Right lobe of liver (tissue), 6 donors: ENCODE data around the gene CLRN2. TPM values are rescaled to one million over a fixed set of nuclear protein-coding genes. Genes with fewer than 3 reads are reported as not detected.

ENCODE experiments used
- ATAC-seq, 4 donors: fragments of 200-7000 bp; cut with Tn5 transposase; one replicate each; pipeline ENCODE4 v1.9.1; 2020; ENCODE audit warnings: mild to moderate bottlenecking in 4 of 4, moderate library complexity in 4 of 4
- DNase-seq, 3 donors: peaks; one replicate each; pipeline ENCODE4 v3.0.0-alpha.2; 2020
- H3K27ac ChIP-seq, 3 donors: fragments of 200-600 bp; one replicate each; pipeline ENCODE4 v1.8.0; 2022
- H3K27me3 ChIP-seq, 2 donors: fragments of 200-600 bp; one replicate each; pipeline ENCODE4 v1.8.0; 2022
- H3K36me3 ChIP-seq, 4 donors: fragments of 200-600 bp; sonication (generic) in 1 of 4; one replicate each; pipeline versions ENCODE4 v1.5.1 to v1.8.0; 2017 to 2022; ENCODE audit warnings: control low read depth in 1 of 4
- H3K4me1 ChIP-seq, 4 donors: fragments of 200-600 bp; sonication (generic) in 1 of 4; one replicate each; pipeline versions ENCODE4 v1.5.1 to v1.8.0; 2017 to 2022; ENCODE audit warnings: control low read depth in 1 of 4
- H3K4me3 ChIP-seq, 3 donors: fragments of 200-600 bp; one replicate each; pipeline ENCODE4 v1.8.0; 2022
- H3K9me3 ChIP-seq, 4 donors: fragments of 200-600 bp; sonication (generic) in 1 of 4; one replicate each; pipeline versions ENCODE4 v1.5.1 to v1.8.0; 2017 to 2022; ENCODE audit warnings: control low read depth in 1 of 4
- POLR2A ChIP-seq: fragments of 450-650 bp; IDR thresholded peaks from one replicate; pipeline ENCODE4 v1.6.1; 2017; ENCODE audit warnings: antibody characterized with exemption, mild to moderate bottlenecking
- WGBS: methylation state at CpG from one replicate; pipeline ENCODE4 v1.1.6; 2018; ENCODE audit warnings: low coverage, low lambda C conversion rate; ENCODE audit not compliant: insufficient coverage; ENCODE audit errors: missing lambda C conversion rate; 5-methylcytosine and 5-hydroxymethylcytosine counted together
- intact Hi-C, 2 donors: fragments of 100-400 bp; cut with DNase I; formaldehyde crosslinking; loops; one replicate each; pipeline versions ENCODE4 v1.11.2 to v1.14.1; 2022
- long read RNA-seq: library from polyadenylated mRNA; unstranded; transcript quantifications from one replicate; pipeline ENCODE4 v2.0.0, GENCODE V29; 2019
- total RNA-seq, 6 experiments: library from RNA; depleted of rRNA in 2 of 6; stranded (reverse); fragments of >200 nt in 2 of 6; fragmentation: NEBNext Ultra II Directional in 3 of 6; extraction: Animal tissue kit (Norgen Biotek cat#: 25700) in 3 of 6; gene quantifications; one replicate each; pipeline versions ENCODE4 v1.1.0 to v1.2.4, GENCODE V29; 2016 to 2023
- TF ChIP-seq, protein P1 (sequence below), 4 donors: fragments of 200-600 bp in 3 of 4; fragments of 450-650 bp in 1 of 4; IDR thresholded peaks; one replicate each; pipeline versions ENCODE4 v1.5.1 to v1.8.0; 2016 to 2022; ENCODE audit warnings: antibody characterized with exemption in 4 of 4, mild to moderate bottlenecking in 2 of 4
- donor health status: DM: no; HTN: yes; CAD: no.
- donor health status: DM: no; HTN: no; CAD: no.
- donor health status: DM: no; HTN: no; CAD: no.
- donor health status: DM: no; HTN: yes; CAD: no.
- donor health status: DM: no; HTN: yes; CAD: no.

The CLRN2 gene, protein sequence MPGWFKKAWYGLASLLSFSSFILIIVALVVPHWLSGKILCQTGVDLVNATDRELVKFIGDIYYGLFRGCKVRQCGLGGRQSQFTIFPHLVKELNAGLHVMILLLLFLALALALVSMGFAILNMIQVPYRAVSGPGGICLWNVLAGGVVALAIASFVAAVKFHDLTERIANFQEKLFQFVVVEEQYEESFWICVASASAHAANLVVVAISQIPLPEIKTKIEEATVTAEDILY
- total RNA-seq, result not detected
- long read RNA-seq, result 0 reads

DNA sequence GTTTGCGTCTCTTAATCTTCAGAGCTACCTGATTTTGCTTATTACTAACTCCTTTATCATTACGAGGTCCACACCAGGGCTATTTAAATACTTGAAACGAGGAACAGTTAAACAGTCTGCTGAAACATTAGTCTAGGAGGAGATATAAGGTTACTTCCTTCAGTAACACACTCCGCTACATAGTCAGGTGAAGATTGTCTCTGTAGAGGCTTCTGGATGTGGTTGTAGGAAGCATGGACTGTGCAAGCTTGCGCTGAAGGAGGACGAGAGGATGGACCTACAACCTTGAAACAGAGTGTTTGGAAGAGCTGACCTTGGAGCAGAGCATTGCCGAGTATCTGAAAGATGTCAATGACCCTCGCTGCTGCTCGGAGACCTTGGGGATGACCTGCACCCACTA, at the start of gene CLRN2:
Gene CLRN2 (plus strand): TSS at position 301 of the 400 bp plus-strand sequence. CDS start 102 bp downstream, outside the sequence.
- no peaks in the 10 kb centered on the region for H3K36me3 ChIP-seq
- H3K9me3 ChIP-seq, result no peaks in the 10 kb centered on the region
- H3K27ac ChIP-seq, result peak within 1 kb of the TSS in 2 of 3 donors; percentile 76 to 97
- no peak for DNase-seq
- H3K27me3 ChIP-seq, result no peaks in the 10 kb centered on the region
- TF ChIP-seq POLR2A, result no peak
- TF ChIP-seq, protein P1, sequence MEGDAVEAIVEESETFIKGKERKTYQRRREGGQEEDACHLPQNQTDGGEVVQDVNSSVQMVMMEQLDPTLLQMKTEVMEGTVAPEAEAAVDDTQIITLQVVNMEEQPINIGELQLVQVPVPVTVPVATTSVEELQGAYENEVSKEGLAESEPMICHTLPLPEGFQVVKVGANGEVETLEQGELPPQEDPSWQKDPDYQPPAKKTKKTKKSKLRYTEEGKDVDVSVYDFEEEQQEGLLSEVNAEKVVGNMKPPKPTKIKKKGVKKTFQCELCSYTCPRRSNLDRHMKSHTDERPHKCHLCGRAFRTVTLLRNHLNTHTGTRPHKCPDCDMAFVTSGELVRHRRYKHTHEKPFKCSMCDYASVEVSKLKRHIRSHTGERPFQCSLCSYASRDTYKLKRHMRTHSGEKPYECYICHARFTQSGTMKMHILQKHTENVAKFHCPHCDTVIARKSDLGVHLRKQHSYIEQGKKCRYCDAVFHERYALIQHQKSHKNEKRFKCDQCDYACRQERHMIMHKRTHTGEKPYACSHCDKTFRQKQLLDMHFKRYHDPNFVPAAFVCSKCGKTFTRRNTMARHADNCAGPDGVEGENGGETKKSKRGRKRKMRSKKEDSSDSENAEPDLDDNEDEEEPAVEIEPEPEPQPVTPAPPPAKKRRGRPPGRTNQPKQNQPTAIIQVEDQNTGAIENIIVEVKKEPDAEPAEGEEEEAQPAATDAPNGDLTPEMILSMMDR (IDR thresholded peaks at IDR 0.05), result no peak
- H3K4me3 ChIP-seq, result peak within 1 kb of the TSS in 1 of 3 donors; percentile 4
- intact Hi-C loops, result no loop called here
- 53% methylated on average over 8 of the region's 9 CpGs for WGBS
- no peak for ATAC-seq
- H3K4me1 ChIP-seq, result peaks cover 0 to 42% (median 15%) of the 10 kb centered on the region in 4 donors

DNA sequence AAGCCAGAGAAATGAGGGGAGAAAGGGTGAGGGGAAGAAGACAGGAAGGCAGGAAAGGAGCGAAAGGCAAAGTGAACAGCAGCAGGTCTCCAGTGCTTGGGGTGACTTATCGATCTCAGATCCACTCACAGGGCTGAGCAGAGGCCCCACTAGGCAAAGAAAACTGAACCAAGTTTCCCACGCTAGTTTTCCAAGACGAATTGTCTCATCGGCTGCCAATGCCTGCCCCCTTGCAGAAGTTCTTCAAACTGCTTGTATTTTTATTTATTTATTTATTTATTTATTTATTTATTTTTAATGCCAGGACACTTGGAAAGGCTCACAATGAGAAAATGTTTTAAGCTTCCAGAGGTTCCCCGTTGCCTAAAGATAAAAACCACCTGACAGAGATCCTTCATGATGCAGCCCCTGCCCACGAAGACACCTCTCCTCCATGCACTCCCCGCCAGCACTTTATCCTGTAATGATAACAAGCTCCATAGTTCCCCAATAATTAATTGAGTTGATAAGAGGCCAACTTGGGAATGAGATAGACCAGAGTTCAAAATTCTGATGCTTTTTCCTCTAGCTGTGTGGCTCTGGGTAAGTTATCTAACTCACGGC, 46.2 kb upstream of the CLRN2 start:
- intact Hi-C loops, result no loop called here
- H3K36me3 ChIP-seq, result no peaks in the 10 kb centered on the region
- H3K9me3 ChIP-seq, result no peaks in the 10 kb centered on the region
- H3K4me1 ChIP-seq, result no peaks in the 10 kb centered on the region
- no peak for TF ChIP-seq POLR2A
- TF ChIP-seq, protein P1 (IDR thresholded peaks at IDR 0.05), result peak in 3 of 4 donors; percentile 39 to 44 (median 43)
- no peak overlapping the region for H3K4me3 ChIP-seq
- DNase-seq (no peak), ATAC-seq (peak in 2 of 4 donors; percentile 39 to 44)
- 37% methylated on average over 7 of the region's 9 CpGs for WGBS
- no peaks in the 10 kb centered on the region for H3K27me3 ChIP-seq
- H3K27ac ChIP-seq, result no peak overlapping the region

DNA sequence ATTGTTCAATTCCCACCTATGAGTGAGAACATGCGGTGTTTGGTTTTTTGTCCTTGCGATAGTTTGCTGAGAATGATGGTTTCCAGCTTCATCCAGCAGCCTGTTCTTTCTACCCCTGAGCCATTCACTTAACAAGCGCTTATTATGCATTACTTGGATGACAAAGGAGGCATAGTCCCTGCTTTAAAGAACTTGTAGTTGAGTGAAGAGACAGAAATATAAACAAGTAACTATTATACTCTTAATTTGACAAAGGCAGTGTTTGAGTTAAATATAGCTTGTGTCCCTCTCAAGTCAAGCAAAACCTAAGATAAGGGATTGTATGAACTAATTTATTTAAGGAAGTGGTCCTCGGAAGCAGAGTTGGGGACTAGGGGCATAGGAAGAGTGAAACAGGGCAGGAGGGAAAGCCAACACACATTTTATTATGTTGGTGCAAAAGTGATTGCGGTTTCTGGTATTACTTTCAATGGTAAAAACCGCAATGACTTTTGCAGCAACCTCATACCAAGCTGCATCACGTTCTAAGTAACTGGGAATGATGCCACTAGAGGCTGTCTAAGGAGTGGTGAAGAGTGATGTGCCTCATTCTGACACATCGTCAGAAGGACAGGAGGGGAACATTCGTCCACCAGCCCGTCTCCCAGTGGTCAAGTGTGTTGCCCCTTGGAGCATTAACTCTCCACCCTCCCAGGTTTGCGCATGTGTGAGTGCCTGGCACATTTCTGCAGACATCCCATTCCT, 44.9 kb upstream of the CLRN2 start:
- Histone ChIP-seq H3K9me3 (no peaks in the 10 kb centered on the region), H3K27me3 (no peaks in the 10 kb centered on the region), H3K36me3 (no peaks in the 10 kb centered on the region), H3K4me3 (no peak overlapping the region), H3K27ac (no peak overlapping the region), H3K4me1 (no peaks in the 10 kb centered on the region)
- DNase-seq, result no peak
- 83% methylated on average over 9 of the region's 11 CpGs for WGBS
- ATAC-seq, result no peak
- TF ChIP-seq, protein P1 (IDR thresholded peaks at IDR 0.05), result no peak
- TF ChIP-seq POLR2A, result no peak
- intact Hi-C loops, result no loop called here

DNA sequence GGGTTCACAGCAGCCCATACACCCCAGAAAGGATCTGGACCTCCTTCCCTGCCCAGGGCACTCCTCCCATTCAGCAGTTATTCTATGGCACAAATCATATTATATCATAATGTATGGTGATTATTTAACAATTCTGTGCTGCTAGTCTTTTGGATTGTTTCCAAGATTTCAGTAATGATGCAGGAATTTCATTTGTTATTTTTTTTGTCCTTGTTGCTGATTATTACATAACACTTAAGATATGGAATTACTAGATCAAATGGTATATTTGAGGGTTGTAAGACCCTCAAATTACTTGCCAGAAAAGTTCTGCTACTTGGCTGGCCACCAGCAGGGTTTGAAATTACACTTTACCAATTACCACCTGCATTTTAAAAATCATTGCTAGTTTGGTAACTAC, 39.5 kb upstream of the CLRN2 start:
- Histone ChIP-seq H3K27ac (no peak overlapping the region), H3K9me3 (no peaks in the 10 kb centered on the region), H3K4me1 (no peaks in the 10 kb centered on the region), H3K27me3 (no peaks in the 10 kb centered on the region), H3K4me3 (no peak overlapping the region), H3K36me3 (no peaks in the 10 kb centered on the region)
- TF ChIP-seq, protein P1 (IDR thresholded peaks at IDR 0.05), result no peak
- TF ChIP-seq POLR2A, result no peak
- intact Hi-C loops, result no loop called here
- ATAC-seq (no peak), DNase-seq (no peak)
